Esophagus muscularis mucosa (tissue), 4 donors: ENCODE results near the gene RAMP1. TPM values are rescaled to one million over a fixed set of nuclear protein-coding genes. Genes with fewer than 3 reads are reported as not detected.

Experiments used
- DNase-seq: peaks from one replicate; pipeline ENCODE4 v3.0.0-alpha.2; 2017; ENCODE audit errors: extremely low spot score
- H3K27ac ChIP-seq, 4 donors: fragments of 200-600 bp; sonication (generic); replicated peaks in 1 of 4; 1 replicate in 3 of 4; 2 replicates in 1 of 4; pipeline ENCODE4 v1.5.1; 2016 to 2019; ENCODE audit warnings: mild to moderate bottlenecking in 1 of 4
- H3K27me3 ChIP-seq, 4 donors: fragments of 200-600 bp; sonication (generic); one replicate each; pipeline versions ENCODE4 v1.5.1 to v1.6.0; 2016 to 2019
- H3K36me3 ChIP-seq, 4 donors: fragments of 200-600 bp; sonication (generic); one replicate each; pipeline ENCODE4 v1.5.1; 2016 to 2019
- H3K4me1 ChIP-seq, 4 donors: fragments of 200-600 bp; sonication (generic); one replicate each; pipeline ENCODE4 v1.5.1; 2016 to 2019
- H3K4me3 ChIP-seq, 4 donors: fragments of 200-600 bp; sonication (generic); 1 replicate in 2 of 4; 2 replicates in 2 of 4; pipeline ENCODE4 v1.5.1; 2016 to 2019; ENCODE audit warnings: mild to moderate bottlenecking in 4 of 4, moderate library complexity in 1 of 4
- H3K9me3 ChIP-seq, 4 donors: fragments of 200-600 bp; sonication (generic); 1 replicate in 3 of 4; 2 replicates in 1 of 4; pipeline ENCODE4 v1.5.1; 2016 to 2019
- CTCF ChIP-seq, 3 experiments: fragments of 200-600 bp in 2 of 3; fragments of 450-650 bp in 1 of 3; sonication (generic) in 2 of 3; IDR thresholded peaks; one replicate each; pipeline ENCODE4 v1.5.1; 2017 to 2019; ENCODE audit warnings: antibody characterized with exemption in 3 of 3, mild to moderate bottlenecking in 2 of 3, moderate library complexity in 1 of 3
- EP300 ChIP-seq: sonication (generic); formaldehyde crosslinking; IDR thresholded peaks from one replicate; pipeline ENCODE4 v1.6.1; 2017; ENCODE audit warnings: antibody characterized with exemption
- POLR2A ChIP-seq: fragments of 450-650 bp; IDR thresholded peaks from one replicate; pipeline ENCODE4 v1.6.1; 2017; ENCODE audit warnings: antibody characterized with exemption, moderate library complexity, mild to moderate bottlenecking, low read depth
- POLR2AphosphoS5 ChIP-seq, 2 donors: sonication (generic); formaldehyde crosslinking; IDR thresholded peaks; one replicate each; pipeline ENCODE4 v1.6.1; 2017; ENCODE audit warnings: antibody characterized with exemption in 2 of 2
- whole genome bisulfite sequencing: methylation state at CpG from one replicate; pipeline ENCODE4 v1.1.5; 2018; 5-methylcytosine and 5-hydroxymethylcytosine counted together
- intact Hi-C: fragments of 100-400 bp; cut with DNase I; formaldehyde crosslinking; loops from one replicate; pipeline ENCODE4 v1.15.1; 2023
- total RNA-seq, 4 donors: library from RNA; depleted of rRNA; stranded (reverse); fragments of >200 nt; gene quantifications; one replicate each; pipeline versions ENCODE4 v1.1.0 to v1.2.1, GENCODE V29; 2016

RAMP1 gene
- total RNA-seq, 4 donors from 2014 or later: 172 to 287 (median 231) TPM

DNA sequence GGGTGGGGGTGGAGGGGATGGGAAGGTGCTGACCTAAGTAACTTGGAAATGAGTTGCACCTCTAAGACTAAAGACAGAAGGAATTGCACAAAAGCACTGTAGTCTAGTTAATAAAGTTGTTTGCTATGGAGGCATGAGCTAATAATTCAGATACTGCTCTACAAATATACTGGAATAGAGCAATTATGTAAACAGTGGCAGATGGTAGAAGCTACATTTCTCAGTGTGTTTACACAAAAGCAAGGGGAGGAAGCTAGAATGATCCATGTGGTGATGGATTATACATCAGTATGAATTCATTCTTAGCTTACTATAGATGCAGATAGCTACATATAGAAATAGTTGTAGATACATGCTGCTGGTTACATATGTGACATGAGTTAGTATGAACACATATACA is 79.8 kb downstream of the RAMP1 start:
- TF ChIP-seq POLR2A (no peak), POLR2AphosphoS5 (IDR thresholded peaks at IDR 0.05) (no peak), CTCF (IDR thresholded peaks at IDR 0.05) (no peak), EP300 (no peak)
- no peak overlapping the region for H3K27ac ChIP-seq
- DNase-seq: no peak
- H3K4me3 ChIP-seq: no peak overlapping the region
- no peaks in the 10 kb centered on the region for H3K27me3 ChIP-seq
- peaks cover 0 to 5% (median 3%) of the 10 kb centered on the region in 4 donors for H3K4me1 ChIP-seq
- H3K9me3 ChIP-seq: peaks cover 0 to 2% (median 0%) of the 10 kb centered on the region in 4 donors
- H3K36me3 ChIP-seq: no peaks in the 10 kb centered on the region
- intact Hi-C loops: no loop called here

GRCh38 chr2:237940828-237941227 is 81.4 kb downstream of the RAMP1 start:
- DNase-seq: no peak
- no peaks in the 10 kb centered on the region for H3K36me3 ChIP-seq
- H3K4me1 ChIP-seq: peaks cover 0 to 4% (median under 1%) of the 10 kb centered on the region in 4 donors
- H3K4me3 ChIP-seq: no peak overlapping the region
- intact Hi-C loops: no loop called here
- no peaks in the 10 kb centered on the region for H3K27me3 ChIP-seq
- H3K27ac ChIP-seq: no peak overlapping the region
- no peak for TF ChIP-seq CTCF (IDR thresholded peaks at IDR 0.05)
- no peak for TF ChIP-seq POLR2AphosphoS5 (IDR thresholded peaks at IDR 0.05)
- TF ChIP-seq POLR2A: no peak
- no peak for TF ChIP-seq EP300
- H3K9me3 ChIP-seq: peaks cover 0 to 8% (median 0%) of the 10 kb centered on the region in 4 donors

DNA sequence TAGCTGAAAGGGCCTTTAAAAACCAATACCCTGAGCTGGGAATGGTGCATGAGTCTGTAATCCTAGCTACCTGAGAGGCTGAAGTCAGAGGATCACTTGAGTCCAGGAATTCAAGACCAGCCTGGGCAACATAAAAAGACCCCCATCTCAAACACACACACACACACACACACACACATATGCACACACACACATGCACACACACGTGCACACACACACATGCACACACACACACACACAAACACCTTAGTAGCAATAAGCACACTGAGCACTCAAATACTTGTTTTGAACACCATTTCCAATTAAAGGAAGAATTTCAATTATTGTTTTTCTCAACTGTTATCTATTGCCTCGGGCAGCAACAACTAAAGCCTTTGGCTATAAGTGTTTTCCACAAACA is 81.8 kb downstream of the RAMP1 start:
- Histone ChIP-seq H3K9me3 (peaks cover 0 to 8% (median 0%) of the 10 kb centered on the region in 4 donors), H3K27me3 (no peaks in the 10 kb centered on the region), H3K4me3 (no peak overlapping the region), H3K27ac (no peak overlapping the region), H3K36me3 (no peaks in the 10 kb centered on the region), H3K4me1 (peaks cover 0 to 4% (median 0%) of the 10 kb centered on the region in 4 donors)
- DNase-seq: no peak
- intact Hi-C loops: no loop called here
- TF ChIP-seq CTCF (IDR thresholded peaks at IDR 0.05): no peak
- TF ChIP-seq EP300: no peak
- TF ChIP-seq POLR2A: no peak
- no peak for TF ChIP-seq POLR2AphosphoS5 (IDR thresholded peaks at IDR 0.05)
- WGBS: 50% methylated on average over 2 of the region's 2 CpGs

DNA sequence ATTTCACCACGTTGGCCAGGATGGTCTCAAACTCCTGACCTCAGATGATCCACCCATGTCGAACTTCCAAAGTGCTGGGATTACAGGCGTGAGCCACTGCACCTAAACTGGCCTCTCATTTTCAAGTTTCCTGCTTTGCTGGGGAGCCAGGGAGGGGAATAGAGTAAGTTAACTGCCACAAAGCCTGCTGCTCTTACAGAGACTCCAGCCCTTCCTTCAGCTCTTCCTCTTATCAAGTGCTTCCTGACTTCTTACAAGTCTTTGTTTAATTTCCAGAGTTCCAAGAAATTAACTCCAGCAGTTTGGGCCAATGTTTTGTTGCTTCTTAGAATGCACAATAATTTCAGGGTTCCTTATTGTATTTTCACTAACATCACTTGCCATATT is 83.1 kb downstream of the RAMP1 start:
- peaks cover 0 to 4% (median 0%) of the 10 kb centered on the region in 4 donors for H3K4me1 ChIP-seq
- TF ChIP-seq EP300 (no peak), CTCF (IDR thresholded peaks at IDR 0.05) (no peak), POLR2A (no peak), POLR2AphosphoS5 (IDR thresholded peaks at IDR 0.05) (no peak)
- WGBS: 77% methylated on average over 3 of the region's 3 CpGs
- no peak overlapping the region for H3K27ac ChIP-seq
- H3K9me3 ChIP-seq: peaks cover 0 to 8% (median 0%) of the 10 kb centered on the region in 4 donors
- no peaks in the 10 kb centered on the region for H3K27me3 ChIP-seq
- intact Hi-C loops: no loop called here
- DNase-seq: no peak
- H3K4me3 ChIP-seq: no peak overlapping the region
- no peaks in the 10 kb centered on the region for H3K36me3 ChIP-seq

DNA sequence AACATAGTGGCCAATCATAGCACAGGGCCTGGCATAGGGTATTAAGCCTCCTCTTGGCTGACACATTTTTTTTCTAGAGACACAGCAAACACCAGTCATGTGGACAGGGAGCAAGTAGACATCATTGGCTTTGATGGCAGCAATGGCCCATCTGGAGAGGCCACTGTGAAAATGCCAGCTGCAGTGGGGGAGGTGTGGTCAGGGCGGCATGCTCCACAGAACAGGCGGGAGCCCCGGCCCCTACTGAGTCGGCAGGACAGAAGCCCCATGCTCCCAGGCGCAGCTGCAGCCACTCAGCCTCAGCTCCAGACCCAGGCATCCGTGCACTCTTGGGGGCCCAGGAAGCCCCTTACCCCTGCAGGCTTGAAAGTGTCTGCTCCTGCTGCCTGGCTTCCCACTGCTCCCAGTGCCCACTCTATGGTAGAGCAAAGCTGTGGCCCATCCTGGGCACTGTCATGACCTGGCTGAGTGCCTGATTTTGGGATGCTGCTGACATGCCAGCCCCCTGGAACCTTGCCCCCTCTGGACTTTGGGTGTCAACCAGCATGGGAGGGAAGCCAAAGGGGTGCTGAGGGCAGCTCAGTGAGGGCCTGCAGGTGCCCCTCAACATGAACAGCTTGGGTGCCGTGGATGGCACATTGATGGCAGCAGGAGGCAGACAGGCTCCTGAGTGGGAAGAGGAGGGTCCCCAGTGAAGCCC is 84.1 kb downstream of the RAMP1 start:
- WGBS: 93% methylated on average over 2 of the region's 7 CpGs

More for the DNA sequence above, 84.1 kb downstream of the RAMP1 start:
- peaks cover 0 to 8% (median 0%) of the 10 kb centered on the region in 4 donors for H3K9me3 ChIP-seq
- H3K36me3 ChIP-seq: no peaks in the 10 kb centered on the region
- H3K27ac ChIP-seq: no peak overlapping the region
- H3K27me3 ChIP-seq: no peaks in the 10 kb centered on the region
- H3K4me1 ChIP-seq: peaks cover 0 to 4% (median 0%) of the 10 kb centered on the region in 4 donors
- TF ChIP-seq POLR2A (no peak), CTCF (IDR thresholded peaks at IDR 0.05) (no peak), POLR2AphosphoS5 (IDR thresholded peaks at IDR 0.05) (no peak), EP300 (no peak)
- DNase-seq: no peak
- H3K4me3 ChIP-seq: no peak overlapping the region
- intact Hi-C loops: no loop called here
